Astrocyte of the cerebellum (primary cell): ENCODE data around the gene UIMC1.
"Not testable (repeated sequence)": the region's sequence is repeated elsewhere in the genome, so short reads cannot be mapped to it uniquely, and the experiment has no call there.

Source experiments
- DNase-seq: peaks from one replicate; pipeline ENCODE4 v3.0.0-alpha.2; 2011; ENCODE audit warnings: low read depth
- H3K4me3 ChIP-seq: 2 replicates; pipeline ENCODE4 v1.5.1; 2011; ENCODE audit warnings: mild to moderate bottlenecking, low read depth, low read length, moderate library complexity
- in situ Hi-C: cut with HindIII; loops from 2 replicates; pipeline ENCODE4 v1.10.0; 2017; ENCODE audit warnings: low sequenced_read_pairs
- TF ChIP-seq, protein P1 (sequence below): IDR thresholded peaks from 2 replicates; pipeline ENCODE4 v1.5.1; 2012; ENCODE audit warnings: low read length, low read depth, moderate library complexity, mild to moderate bottlenecking; ENCODE audit errors: missing control alignments

The UIMC1 gene

DNA sequence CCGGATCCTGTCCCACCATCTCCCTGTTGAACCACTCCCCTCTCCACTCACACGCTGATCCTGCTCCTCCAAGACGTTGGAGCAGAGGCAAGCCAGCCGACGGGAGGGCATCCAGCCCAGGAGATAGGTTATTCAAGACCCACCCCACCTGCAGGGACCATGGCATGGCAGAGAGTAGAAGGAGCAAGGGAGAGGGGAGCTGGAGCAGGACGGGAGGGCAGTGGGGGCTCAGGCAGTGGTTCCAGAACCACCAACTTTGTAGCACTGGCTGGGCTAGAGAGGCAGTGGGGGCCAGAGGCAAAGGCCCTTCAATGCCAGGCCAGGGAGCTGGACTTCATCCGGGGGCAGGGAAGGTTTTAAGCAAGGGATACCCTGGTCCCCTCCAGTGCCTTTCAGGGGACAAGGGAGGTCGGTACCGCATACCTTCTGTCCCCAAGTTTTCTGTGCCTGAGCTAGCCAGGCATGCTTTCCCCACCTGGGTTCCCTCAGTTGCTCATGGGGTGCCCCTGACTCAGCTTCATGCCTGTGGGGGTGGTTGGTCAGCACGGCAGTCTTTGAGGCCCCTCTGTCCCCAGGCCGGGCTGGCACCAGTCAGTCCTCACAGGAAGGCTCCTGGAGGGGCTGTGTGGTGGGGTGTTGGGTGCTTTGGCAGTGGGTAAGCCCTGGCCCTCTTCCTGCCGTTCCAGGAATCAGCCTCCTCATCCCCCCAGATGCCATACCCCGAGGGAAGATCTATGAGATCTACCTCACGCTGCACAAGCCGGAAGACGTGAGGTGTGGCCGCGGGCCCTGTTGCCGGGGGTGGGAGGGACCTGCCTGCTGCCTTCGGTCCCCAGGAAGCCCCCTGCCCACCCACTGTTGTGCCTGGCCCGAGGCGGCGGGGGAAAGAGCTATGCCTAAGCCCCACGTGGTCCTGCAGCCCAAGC, 129.8 kb downstream of the UIMC1 start:
- in situ Hi-C loops, result no loop called here
- DNase-seq, result no peak

DNA sequence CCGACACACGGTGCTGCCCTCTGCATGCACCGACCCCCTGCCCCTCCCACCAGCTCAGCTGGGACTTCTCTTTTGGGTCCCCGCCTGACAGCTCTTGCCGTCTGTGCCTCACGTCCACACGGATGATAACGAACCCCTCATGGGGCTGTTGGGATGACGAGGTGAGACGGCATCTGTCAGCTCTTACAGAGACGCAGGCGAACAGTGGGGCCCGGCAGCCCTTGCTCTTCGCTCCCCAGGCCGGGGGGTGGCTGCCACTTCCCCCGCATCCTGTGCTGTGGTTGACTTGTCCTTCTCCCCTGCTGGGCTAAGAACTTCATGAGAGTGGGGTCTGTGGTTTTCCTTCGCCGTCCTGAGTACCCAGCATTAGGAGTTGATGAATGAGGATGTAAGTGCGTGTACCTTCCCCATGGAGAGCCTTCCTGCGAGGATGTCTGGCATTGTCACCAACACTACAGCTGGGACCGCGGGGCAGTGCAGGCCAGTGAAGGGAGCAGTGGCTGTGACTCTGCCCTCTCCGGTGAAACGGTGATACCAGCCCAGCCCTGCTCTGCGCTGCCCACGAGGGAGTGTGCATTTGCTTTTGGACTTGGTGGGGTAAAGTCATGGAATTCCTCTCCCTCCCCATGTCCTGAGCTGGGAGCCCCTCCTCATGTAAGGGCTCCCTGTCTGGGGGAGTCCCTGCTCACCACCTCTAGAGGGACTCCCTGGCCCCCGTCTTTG, 130.6 kb downstream of the UIMC1 start:
- DNase-seq, result no peak
- TF ChIP-seq, protein P1, sequence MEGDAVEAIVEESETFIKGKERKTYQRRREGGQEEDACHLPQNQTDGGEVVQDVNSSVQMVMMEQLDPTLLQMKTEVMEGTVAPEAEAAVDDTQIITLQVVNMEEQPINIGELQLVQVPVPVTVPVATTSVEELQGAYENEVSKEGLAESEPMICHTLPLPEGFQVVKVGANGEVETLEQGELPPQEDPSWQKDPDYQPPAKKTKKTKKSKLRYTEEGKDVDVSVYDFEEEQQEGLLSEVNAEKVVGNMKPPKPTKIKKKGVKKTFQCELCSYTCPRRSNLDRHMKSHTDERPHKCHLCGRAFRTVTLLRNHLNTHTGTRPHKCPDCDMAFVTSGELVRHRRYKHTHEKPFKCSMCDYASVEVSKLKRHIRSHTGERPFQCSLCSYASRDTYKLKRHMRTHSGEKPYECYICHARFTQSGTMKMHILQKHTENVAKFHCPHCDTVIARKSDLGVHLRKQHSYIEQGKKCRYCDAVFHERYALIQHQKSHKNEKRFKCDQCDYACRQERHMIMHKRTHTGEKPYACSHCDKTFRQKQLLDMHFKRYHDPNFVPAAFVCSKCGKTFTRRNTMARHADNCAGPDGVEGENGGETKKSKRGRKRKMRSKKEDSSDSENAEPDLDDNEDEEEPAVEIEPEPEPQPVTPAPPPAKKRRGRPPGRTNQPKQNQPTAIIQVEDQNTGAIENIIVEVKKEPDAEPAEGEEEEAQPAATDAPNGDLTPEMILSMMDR, result no peak
- no peak overlapping the region for H3K4me3 ChIP-seq
- in situ Hi-C loops, result no loop called here

More for the DNA sequence above, 129.8 kb downstream of the UIMC1 start:
- TF ChIP-seq, protein P1, result no peak
- H3K4me3 ChIP-seq, result no peak overlapping the region

DNA sequence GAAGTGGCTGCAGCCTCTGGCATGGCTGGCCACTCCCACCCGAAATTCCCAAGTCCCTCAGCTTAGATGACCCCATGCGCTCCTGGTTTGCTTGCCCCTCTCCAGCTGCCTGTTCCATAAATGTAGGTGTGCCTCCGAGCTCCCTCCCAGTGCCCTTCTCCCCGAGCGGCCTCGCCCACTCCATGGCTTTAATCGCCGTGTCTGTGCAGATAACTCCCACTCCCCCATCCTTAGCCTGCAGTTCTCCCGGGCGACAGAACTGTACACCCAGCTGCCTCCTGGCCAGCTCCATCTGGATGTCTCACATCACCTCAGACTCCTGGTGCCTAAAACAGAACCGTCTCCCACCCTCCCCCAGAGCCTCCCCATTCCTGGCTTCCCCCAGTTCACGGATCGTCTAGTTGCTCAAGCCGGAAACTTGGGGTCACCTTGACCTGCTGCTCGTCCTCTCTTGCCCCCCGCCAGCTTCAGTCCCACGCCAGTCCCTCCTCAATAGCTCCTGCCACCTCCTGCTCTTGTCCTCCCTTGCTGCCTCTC, 131.5 kb downstream of the UIMC1 start:
- TF ChIP-seq, protein P1, result no peak
- no peak for DNase-seq
- in situ Hi-C loops, result no loop called here
- H3K4me3 ChIP-seq, result no peak overlapping the region

DNA sequence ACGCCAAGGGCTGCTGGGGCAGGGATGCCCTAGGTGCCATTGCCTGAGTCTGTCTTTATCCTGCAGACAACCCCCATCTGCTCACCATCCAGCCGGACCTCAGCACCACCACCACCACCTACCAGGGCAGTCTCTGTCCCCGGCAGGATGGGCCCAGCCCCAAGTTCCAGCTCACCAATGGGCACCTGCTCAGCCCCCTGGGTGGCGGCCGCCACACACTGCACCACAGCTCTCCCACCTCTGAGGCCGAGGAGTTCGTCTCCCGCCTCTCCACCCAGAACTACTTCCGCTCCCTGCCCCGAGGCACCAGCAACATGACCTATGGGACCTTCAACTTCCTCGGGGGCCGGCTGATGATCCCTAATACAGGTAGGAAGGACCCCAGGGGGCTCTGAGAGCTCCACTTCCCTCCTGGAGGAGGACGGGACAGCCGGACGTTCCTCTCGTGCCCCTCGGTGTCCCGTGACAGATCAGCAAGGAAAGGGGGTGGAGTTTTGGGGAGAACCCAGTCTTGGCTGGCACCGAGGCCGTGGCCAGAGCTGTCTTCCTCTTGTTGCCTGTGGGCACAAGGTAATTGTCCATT, 132.3 kb downstream of the UIMC1 start:
- H3K4me3 ChIP-seq, result no peak overlapping the region
- TF ChIP-seq, protein P1, result no peak
- DNase-seq, result no peak
- in situ Hi-C loops, result no loop called here

DNA sequence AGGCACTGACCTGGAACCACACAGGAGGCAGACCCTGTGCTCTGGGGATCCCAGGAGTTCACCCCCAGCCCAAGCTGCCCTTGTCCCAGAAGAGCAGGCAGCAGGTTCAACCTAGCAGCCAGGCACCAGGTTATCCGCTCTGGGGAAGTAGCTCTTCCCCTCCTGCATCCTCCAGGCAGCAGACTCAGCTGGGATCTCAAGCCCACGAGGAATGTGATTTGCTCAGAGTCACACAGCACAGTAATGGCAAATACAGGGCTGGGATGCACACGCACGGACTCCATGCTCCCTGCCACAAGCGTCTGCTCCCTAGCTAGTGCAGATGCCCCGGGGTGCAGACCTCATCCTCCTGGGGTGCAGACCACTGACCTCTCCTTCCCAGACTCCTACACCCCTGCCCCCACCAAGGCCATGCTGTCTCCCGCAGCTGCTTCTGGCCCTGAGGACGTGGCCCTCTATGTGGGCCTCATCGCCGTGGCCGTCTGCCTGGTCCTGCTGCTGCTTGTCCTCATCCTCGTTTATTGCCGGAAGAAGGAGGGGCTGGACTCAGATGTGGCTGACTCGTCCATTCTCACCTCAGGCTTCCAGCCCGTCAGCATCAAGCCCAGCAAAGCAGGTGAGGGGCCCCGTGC, 132.9 kb downstream of the UIMC1 start:
- TF ChIP-seq, protein P1, result no peak
- no peak for DNase-seq
- H3K4me3 ChIP-seq, result no peak overlapping the region
- in situ Hi-C loops, result no loop called here

DNA sequence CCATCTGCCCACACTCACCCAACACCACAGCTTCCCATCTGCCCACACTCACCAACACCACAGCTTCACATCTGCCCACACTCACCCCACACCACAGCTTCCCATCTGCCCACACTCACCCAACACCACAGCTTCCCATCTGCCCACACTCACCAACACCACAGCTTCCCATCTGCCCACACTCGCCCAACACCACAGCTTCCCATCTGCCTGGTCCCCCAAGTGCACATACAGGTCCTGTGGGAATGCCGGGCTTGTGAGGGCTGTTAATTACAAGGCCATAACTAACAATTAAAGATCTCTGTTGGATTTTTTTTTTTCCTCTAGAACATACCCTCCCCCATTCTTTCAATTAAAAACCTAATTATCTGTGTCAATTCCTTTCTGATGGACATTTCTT, 133.6 kb downstream of the UIMC1 start:
- DNase-seq, H3K4me3 ChIP-seq, in situ Hi-C loops: not testable (repeated sequence)

DNA sequence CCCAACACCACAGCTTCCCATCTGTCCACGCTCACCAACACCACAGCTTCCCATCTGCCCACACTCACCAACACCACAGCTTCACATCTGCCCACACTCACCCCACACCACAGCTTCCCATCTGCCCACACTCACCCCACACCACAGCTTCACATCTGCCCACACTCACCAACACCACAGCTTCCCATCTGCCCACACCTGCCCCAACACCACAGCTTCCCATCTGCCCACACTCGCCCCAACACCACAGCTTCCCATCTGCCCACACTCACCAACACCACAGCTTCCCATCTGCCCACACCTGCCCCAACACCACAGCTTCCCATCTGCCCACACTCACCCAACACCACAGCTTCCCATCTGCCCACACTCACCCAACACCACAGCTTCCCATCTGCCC, 134.0 kb downstream of the UIMC1 start:
- H3K4me3 ChIP-seq, DNase-seq, in situ Hi-C loops: not testable (repeated sequence)

DNA sequence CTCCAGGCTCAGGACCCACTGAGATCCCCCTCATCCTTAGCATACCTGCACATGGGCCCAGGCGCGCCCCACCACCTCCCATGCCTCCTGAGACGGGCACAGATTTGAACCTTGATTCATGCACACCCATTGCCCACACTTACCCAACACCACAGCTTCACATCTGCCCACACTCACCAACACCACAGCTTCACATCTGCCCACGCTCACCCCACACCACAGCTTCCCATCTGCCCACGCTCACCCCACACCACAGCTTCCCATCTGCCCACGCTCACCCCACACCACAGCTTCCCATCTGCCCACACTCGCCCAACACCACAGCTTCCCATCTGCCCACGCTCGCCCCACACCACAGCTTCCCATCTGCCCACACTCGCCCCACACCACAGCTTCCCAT, 135.9 kb downstream of the UIMC1 start:
- in situ Hi-C loops, DNase-seq, H3K4me3 ChIP-seq: not testable (repeated sequence)
